Endothelial cell of umbilical vein (primary cell): ENCODE measurements around the gene MLEC. TPM values are rescaled to one million over a fixed set of nuclear protein-coding genes. Genes with fewer than 3 reads are reported as not detected.

Experiments used
- BruUV-seq: library from RNA; stranded (reverse); fragments of 400-500 nt; replicated peaks from 2 replicates; lab custom pipeline; 2021; lab: Mats Ljungman, UMichigan
- CTCF ChIA-PET: fragments of 300-600, 350-600 bp; sonication (Branson Sonifier 250); formaldehyde crosslinking; loops from one replicate; lab custom pipeline; 2021; ENCODE audit warnings: antibody characterized with exemption, inconsistent platforms; lab: Charles Lee
- POLR2A ChIA-PET: fragments of 300-600, 350-600 bp; sonication (Branson Sonifier 250); formaldehyde crosslinking; loops from one replicate; lab custom pipeline; 2021; ENCODE audit warnings: antibody characterized with exemption, inconsistent platforms; lab: Charles Lee
- DNase-seq: peaks from one replicate; pipeline ENCODE4 v3.0.0-alpha.2; 2011; ENCODE audit warnings: low read depth, low spot score
- FAIRE-seq: peaks from 2 replicates; lab custom pipeline; 2011; peaks lifted over from hg19 to GRCh38; lab: Jason Lieb, UNC
- H2AFZ ChIP-seq: 2 replicates; pipeline ENCODE4 v1.6.0; 2012; ENCODE audit warnings: low read depth, low read length, control low read depth, inconsistent platforms
- H3K27ac ChIP-seq: 2 replicates; pipeline ENCODE4 v1.5.1; 2011; ENCODE audit warnings: low read depth, mild to moderate bottlenecking, control low read depth, low read length, moderate library complexity; ENCODE audit not compliant: insufficient read depth
- H3K27me3 ChIP-seq, 2 experiments: 2 replicates each; pipeline versions ENCODE4 v1.6.0 to v1.6.1; 2011; ENCODE audit warnings: low read length in 2 of 2, mixed read lengths in 1 of 2; ENCODE audit not compliant: control insufficient read depth in 2 of 2, insufficient read depth in 2 of 2
- H3K36me3 ChIP-seq, 2 experiments: 2 replicates in 1 of 2; 3 replicates in 1 of 2; pipeline ENCODE4 v1.5.1; 2011; ENCODE audit warnings: low read length in 2 of 2, mild to moderate bottlenecking in 1 of 2, moderate library complexity in 1 of 2; ENCODE audit not compliant: control insufficient read depth in 2 of 2, insufficient read depth in 2 of 2; ENCODE audit errors: extremely low read depth in 1 of 2
- H3K4me1 ChIP-seq: 3 replicates; pipeline ENCODE4 v1.5.1; 2011; ENCODE audit warnings: mild to moderate bottlenecking, low read length; ENCODE audit not compliant: control insufficient read depth, insufficient read depth; ENCODE audit errors: extremely low read depth
- H3K4me2 ChIP-seq: 2 replicates; pipeline ENCODE4 v1.6.1; 2011; ENCODE audit warnings: low read length, control low read depth, mixed read lengths; ENCODE audit not compliant: insufficient read depth
- H3K4me3 ChIP-seq, 3 experiments: fragments of 200-600 bp in 1 of 3; sonication (generic), shearing (Covaris generic) in 1 of 3; replicated peaks in 1 of 3; 2 replicates each; pipeline ENCODE4 v1.5.1; 2011 to 2016; ENCODE audit warnings: control low read depth in 3 of 3, low read length in 3 of 3, mild to moderate bottlenecking in 2 of 3, inconsistent platforms in 1 of 3, low read depth in 1 of 3, moderate library complexity in 1 of 3; ENCODE audit not compliant: insufficient read depth in 1 of 3
- H3K79me2 ChIP-seq: 2 replicates; pipeline ENCODE4 v1.6.0; 2012; ENCODE audit warnings: low read length, inconsistent platforms; ENCODE audit not compliant: control insufficient read depth, insufficient read depth
- H3K9ac ChIP-seq: replicated peaks from 2 replicates; pipeline ENCODE3; 2011; ENCODE audit warnings: low read length, control low read depth; ENCODE audit not compliant: insufficient read depth; ENCODE audit errors: extremely low read depth
- H3K9me1 ChIP-seq: replicated peaks from 3 replicates; pipeline ENCODE4 v1.6.0; 2011; ENCODE audit warnings: mild to moderate bottlenecking, low read length; ENCODE audit not compliant: control insufficient read depth, insufficient read depth; ENCODE audit errors: extremely low read depth
- H3K9me3 ChIP-seq: replicated peaks from 2 replicates; pipeline ENCODE4 v1.5.1; 2012; ENCODE audit warnings: low read length, inconsistent platforms; ENCODE audit not compliant: control insufficient read depth, insufficient read depth
- H4K20me1 ChIP-seq: replicated peaks from 2 replicates; pipeline ENCODE3; 2011; ENCODE audit warnings: mild to moderate bottlenecking, low read length; ENCODE audit not compliant: control insufficient read depth, insufficient read depth; ENCODE audit errors: extremely low read depth
- EZH2 ChIP-seq: IDR thresholded peaks from 2 replicates; pipeline ENCODE4 v1.6.1; 2012; ENCODE audit warnings: borderline replicate concordance, low read depth, mild to moderate bottlenecking, moderate library complexity, low read length, inconsistent platforms; ENCODE audit not compliant: severe bottlenecking
- FOS ChIP-seq: IDR thresholded peaks from 2 replicates; pipeline ENCODE4 v1.6.1; 2011; ENCODE audit warnings: mild to moderate bottlenecking, low read length, moderate library complexity, borderline replicate concordance; ENCODE audit not compliant: insufficient read depth
- GATA2 ChIP-seq: IDR thresholded peaks from 2 replicates; pipeline ENCODE4 v1.7.0; 2011; ENCODE audit warnings: low read depth, mild to moderate bottlenecking, moderate library complexity, mixed read lengths, low read length; ENCODE audit not compliant: insufficient read length, insufficient read depth
- JUN ChIP-seq: IDR thresholded peaks from 2 replicates; pipeline ENCODE4 v1.6.1; 2011; ENCODE audit warnings: borderline replicate concordance, low read depth; ENCODE audit not compliant: insufficient read length, insufficient read depth
- MYC ChIP-seq: IDR thresholded peaks from one replicate; pipeline ENCODE4 v1.6.1; 2011; ENCODE audit warnings: mild to moderate bottlenecking, low read depth, low read length
- POLR2A ChIP-seq: IDR thresholded peaks from 2 replicates; pipeline ENCODE4 v1.6.1; 2012; ENCODE audit warnings: low read depth, mild to moderate bottlenecking, control low read depth, low read length
- POLR2AphosphoS5 ChIP-seq: IDR thresholded peaks from 2 replicates; pipeline ENCODE4 v1.6.1; 2012; ENCODE audit warnings: low read depth, mild to moderate bottlenecking, control low read depth, low read length, moderate library complexity; ENCODE audit not compliant: insufficient read depth
- dilution Hi-C: fragments of 300-500 bp; cut with MboI; formaldehyde crosslinking; loops from one replicate; pipeline ENCODE4 v1.15.0; 2019; ENCODE audit warnings: low sequenced_read_pairs; ENCODE audit not compliant: extremely low pct_ligation_motif_present
- intact Hi-C: fragments of 100-400 bp; cut with micrococcal nuclease; formaldehyde crosslinking; loops from one replicate; pipeline ENCODE4 v1.10.0; 2022
- polyA plus RNA-seq, 4 experiments: library from polyadenylated mRNA; depleted of rRNA in 3 of 4; stranded (reverse) in 3 of 4; unstranded in 1 of 4; fragments of >200 nt; gene quantifications; 2 replicates each; pipeline versions ENCODE4 v1.2.1 to v1.2.3, GENCODE V29; 2011 to 2012; ENCODE audit warnings: missing spikeins in 1 of 4
- total RNA-seq: library from RNA; stranded (reverse); gene quantifications from 2 replicates; pipeline ENCODE4 v1.2.3, GENCODE V29; 2021
- TF ChIP-seq, protein P1 (sequence below), 2 donors: IDR thresholded peaks; 1 replicate in 1 of 2; 2 replicates in 1 of 2; pipeline ENCODE4 v1.5.1; 2011; ENCODE audit warnings: low read length in 2 of 2, mild to moderate bottlenecking in 2 of 2, moderate library complexity in 2 of 2, control low read depth in 1 of 2, inconsistent platforms in 1 of 2, low read depth in 1 of 2; ENCODE audit not compliant: insufficient read depth in 1 of 2; ENCODE audit errors: extremely low read depth in 1 of 2
- TF ChIP-seq, protein P2 (sequence below): IDR thresholded peaks from 2 replicates; pipeline ENCODE4 v1.6.1; 2011; ENCODE audit not compliant: insufficient read depth, insufficient read length

The MLEC gene
- total and polyA plus RNA-seq, 2 donors (not counting 3 experiments of a cell fraction or from before 2014, with no cell fraction given): 28.4 to 144 TPM

DNA sequence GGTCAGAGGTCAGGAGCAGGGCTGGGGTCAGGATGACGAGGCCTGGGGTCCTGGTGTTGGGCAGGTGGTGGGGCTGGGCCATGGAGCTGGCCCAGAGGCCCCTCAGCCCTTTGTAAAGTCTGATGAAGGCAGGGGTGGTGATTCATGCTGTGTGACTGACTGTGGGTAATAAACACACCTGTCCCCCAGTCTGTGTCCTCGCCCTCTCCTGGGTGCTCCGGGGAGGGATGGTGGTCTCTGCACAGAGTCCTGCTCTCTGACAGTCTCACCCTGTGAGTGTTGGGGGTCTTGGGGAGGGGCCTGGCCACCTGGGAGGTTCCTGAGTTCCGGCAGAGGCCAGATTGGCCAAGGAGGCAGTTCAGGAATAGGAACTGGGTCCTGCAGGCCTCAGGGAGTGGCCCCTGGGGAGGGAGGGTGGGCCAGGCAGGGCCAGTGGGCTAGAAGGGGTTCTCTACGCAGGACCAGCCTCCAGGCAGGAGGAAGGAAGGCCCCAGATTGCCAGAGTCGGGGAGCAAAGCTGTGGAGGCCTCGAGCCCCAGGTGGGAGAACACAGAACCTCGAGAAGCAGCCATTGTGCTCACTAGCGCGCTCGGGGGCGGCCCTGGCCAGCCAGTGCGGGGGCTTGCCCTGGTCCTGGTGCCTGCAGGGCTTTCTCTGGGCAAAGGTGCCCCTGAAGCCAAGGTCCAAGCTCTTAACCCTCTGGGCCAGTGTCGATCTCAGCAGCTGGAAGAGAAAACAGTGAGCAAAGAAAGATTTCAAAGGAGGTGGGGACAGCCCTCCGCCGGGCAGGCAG, 53.1 kb downstream of the MLEC start:
- no peaks in the 10 kb centered on the region for H4K20me1 ChIP-seq
- no peak for FAIRE-seq
- no peaks in the 10 kb centered on the region for H3K9me1 ChIP-seq
- TF ChIP-seq MYC: no peak
- TF ChIP-seq GATA2: no peak
- no peak for TF ChIP-seq JUN
- no peak for TF ChIP-seq POLR2AphosphoS5
- no peak for TF ChIP-seq FOS
- no peak for TF ChIP-seq EZH2
- TF ChIP-seq, protein P1, sequence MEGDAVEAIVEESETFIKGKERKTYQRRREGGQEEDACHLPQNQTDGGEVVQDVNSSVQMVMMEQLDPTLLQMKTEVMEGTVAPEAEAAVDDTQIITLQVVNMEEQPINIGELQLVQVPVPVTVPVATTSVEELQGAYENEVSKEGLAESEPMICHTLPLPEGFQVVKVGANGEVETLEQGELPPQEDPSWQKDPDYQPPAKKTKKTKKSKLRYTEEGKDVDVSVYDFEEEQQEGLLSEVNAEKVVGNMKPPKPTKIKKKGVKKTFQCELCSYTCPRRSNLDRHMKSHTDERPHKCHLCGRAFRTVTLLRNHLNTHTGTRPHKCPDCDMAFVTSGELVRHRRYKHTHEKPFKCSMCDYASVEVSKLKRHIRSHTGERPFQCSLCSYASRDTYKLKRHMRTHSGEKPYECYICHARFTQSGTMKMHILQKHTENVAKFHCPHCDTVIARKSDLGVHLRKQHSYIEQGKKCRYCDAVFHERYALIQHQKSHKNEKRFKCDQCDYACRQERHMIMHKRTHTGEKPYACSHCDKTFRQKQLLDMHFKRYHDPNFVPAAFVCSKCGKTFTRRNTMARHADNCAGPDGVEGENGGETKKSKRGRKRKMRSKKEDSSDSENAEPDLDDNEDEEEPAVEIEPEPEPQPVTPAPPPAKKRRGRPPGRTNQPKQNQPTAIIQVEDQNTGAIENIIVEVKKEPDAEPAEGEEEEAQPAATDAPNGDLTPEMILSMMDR (IDR thresholded peaks at IDR 0.05; ENCODE audit: extremely low read depth in 1 of 2, insufficient read depth in 1 of 2, low read depth in 1 of 2, low read length in 2 of 2): no peak
- TF ChIP-seq, protein P2, sequence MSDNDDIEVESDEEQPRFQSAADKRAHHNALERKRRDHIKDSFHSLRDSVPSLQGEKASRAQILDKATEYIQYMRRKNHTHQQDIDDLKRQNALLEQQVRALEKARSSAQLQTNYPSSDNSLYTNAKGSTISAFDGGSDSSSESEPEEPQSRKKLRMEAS: no peak
- no peak for TF ChIP-seq POLR2A
- no peaks in the 10 kb centered on the region for H3K27me3 ChIP-seq
- H3K9me3 ChIP-seq: no peaks in the 10 kb centered on the region
- POLR2A ChIA-PET: no interaction called here
- DNase-seq: no peak
- H2AFZ ChIP-seq: no peak overlapping the region
- H3K27ac ChIP-seq: no peak overlapping the region
- H3K4me3 ChIP-seq: no peak overlapping the region
- BruUV-seq: no TSS peak
- intact Hi-C loops: no loop called here
- H3K4me2 ChIP-seq: no peak overlapping the region
- CTCF ChIA-PET: no interaction called here
- no peaks in the 10 kb centered on the region for H3K36me3 ChIP-seq
- H3K4me1 ChIP-seq: no peaks in the 10 kb centered on the region
- dilution Hi-C loops: no loop called here
- no peaks in the 10 kb centered on the region for H3K79me2 ChIP-seq
- H3K9ac ChIP-seq: no peak overlapping the region
